Lower lobe of right lung (tissue), 2 donors: Measurements from ENCODE around the gene SFPQ. TPM values are rescaled to one million over a fixed set of nuclear protein-coding genes. Genes with fewer than 3 reads are reported as not detected.

Experiments
- ATAC-seq, 2 donors: fragments of 200-7000 bp; cut with Tn5 transposase; one replicate each; pipeline ENCODE4 v1.9.1; 2020 to 2022; ENCODE audit warnings: mild to moderate bottlenecking in 2 of 2, moderate library complexity in 2 of 2
- DNase-seq: peaks from one replicate; pipeline ENCODE4 v3.0.0-alpha.2; 2020
- H3K27ac ChIP-seq: fragments of 200-600 bp; one replicate; pipeline ENCODE4 v1.8.0; 2022
- H3K27me3 ChIP-seq: fragments of 200-600 bp; one replicate; pipeline ENCODE4 v1.8.0; 2022; ENCODE audit warnings: low read depth
- H3K36me3 ChIP-seq: fragments of 200-600 bp; one replicate; pipeline ENCODE4 v1.8.0; 2022; ENCODE audit warnings: mild to moderate bottlenecking
- H3K4me1 ChIP-seq: fragments of 200-600 bp; one replicate; pipeline ENCODE4 v1.8.0; 2022
- H3K4me3 ChIP-seq: fragments of 200-600 bp; one replicate; pipeline ENCODE4 v1.8.0; 2022; ENCODE audit warnings: mild to moderate bottlenecking
- H3K9me3 ChIP-seq: fragments of 200-600 bp; one replicate; pipeline ENCODE4 v1.8.0; 2022
- CTCF ChIP-seq: fragments of 200-600 bp; IDR thresholded peaks from one replicate; pipeline ENCODE4 v1.8.0; 2022; ENCODE audit warnings: antibody characterized with exemption, mild to moderate bottlenecking
- intact Hi-C: fragments of 100-400 bp; cut with DNase I; formaldehyde crosslinking; loops from one replicate; pipeline ENCODE4 v1.11.0; 2022
- total RNA-seq: library from RNA; stranded (reverse); fragmentation: NEBNext Ultra II Directional; extraction: Animal tissue kit (Norgen Biotek cat#: 25700); gene quantifications from one replicate; pipeline ENCODE4 v1.2.1, GENCODE V29; 2021
- donor health status: DM: no; HTN: yes; CAD: no; lungs with severe emphysema.

The SFPQ gene
- total RNA-seq, 1 donor from 2014 or later: 182 TPM

DNA sequence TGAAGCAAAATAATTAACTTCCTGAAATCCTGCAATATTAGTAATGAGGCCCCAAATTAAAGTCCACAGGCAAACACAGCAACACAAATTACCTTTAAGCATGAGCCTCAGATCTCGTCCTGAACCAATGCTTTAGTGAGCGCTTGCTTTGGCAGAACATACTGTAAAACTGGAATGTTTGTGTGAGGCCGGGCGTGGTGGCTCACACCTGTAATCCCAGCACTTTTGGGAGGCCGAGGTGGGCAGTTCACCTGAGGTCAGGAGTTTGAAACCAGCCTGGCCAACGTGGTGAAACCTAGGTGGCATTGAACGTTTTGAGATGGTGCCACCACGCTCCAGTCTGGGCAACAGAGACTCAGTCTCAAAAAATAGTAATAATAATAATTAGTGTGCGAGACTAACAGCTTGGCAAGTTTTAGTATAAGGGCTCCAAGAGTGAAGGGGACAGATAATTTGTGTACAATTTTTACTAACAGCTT lies 17.8 kb downstream of the SFPQ start:
- H3K36me3 ChIP-seq: peaks cover 60% of the 10 kb centered on the region
- no peak overlapping the region for H3K4me3 ChIP-seq
- no peaks in the 10 kb centered on the region for H3K9me3 ChIP-seq
- no peak for TF ChIP-seq CTCF
- DNase-seq (no peak), ATAC-seq (no peak)
- peaks cover 27% of the 10 kb centered on the region for H3K4me1 ChIP-seq
- H3K27me3 ChIP-seq: no peaks in the 10 kb centered on the region
- intact Hi-C loops: no loop called here
- H3K27ac ChIP-seq: no peak overlapping the region

DNA sequence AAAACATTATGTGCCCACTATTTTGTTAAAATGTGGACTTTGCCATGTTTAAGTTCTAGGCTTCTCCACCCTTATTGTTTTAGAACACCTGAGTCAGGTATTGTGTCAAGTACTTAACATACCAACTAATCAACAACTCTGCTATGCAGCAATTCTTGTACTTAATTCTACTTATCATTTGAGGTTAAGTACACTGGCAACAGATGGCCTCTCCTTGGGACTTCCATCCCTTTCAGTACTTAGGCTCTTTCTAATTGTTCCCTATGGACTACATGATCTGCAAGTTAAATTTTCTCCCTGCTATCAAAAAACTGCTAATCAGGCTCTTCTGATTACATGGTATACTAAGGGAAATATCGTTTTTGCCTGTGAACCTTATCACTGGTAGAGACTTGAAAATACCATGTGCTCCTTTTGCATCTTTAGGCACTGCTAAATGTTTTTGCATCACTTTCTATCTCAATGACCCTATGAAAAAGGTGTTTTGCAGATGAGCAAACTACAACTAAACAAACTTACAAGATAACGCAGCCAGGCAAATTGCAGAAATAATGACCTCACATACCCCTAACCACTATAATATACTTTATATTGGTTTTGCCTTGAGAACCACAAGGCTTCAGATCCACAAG lies 18.9 kb downstream of the SFPQ start:
- H3K4me3 ChIP-seq: no peak overlapping the region
- intact Hi-C loops: no loop called here
- H3K9me3 ChIP-seq: no peaks in the 10 kb centered on the region
- DNase-seq: no peak
- no peak for TF ChIP-seq CTCF
- peaks cover 16% of the 10 kb centered on the region for H3K4me1 ChIP-seq
- H3K27ac ChIP-seq: no peak overlapping the region
- H3K27me3 ChIP-seq: no peaks in the 10 kb centered on the region
- peak; percentile 54 to 64 for ATAC-seq
- H3K36me3 ChIP-seq: peaks cover 49% of the 10 kb centered on the region

DNA sequence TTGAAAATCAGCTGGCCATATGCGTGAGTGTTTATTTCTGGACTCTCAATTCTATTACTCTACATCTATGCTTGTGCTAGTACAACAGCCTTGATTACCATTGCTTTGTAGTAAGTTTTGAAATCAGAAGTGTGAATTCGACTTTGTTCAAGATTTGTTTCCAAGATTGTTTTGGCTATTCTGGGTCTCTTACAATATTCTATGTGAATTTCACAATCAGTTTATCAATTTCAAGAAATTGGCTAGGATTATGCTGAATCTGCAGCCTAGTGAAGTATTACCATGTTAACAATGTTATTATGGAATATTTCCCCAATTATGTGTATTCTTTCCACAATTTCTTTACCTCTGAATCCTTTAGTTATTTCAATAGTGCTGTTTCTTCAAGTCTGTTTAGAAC lies 19.5 kb downstream of the SFPQ start:
- peaks cover 43% of the 10 kb centered on the region for H3K36me3 ChIP-seq
- no peak for TF ChIP-seq CTCF
- intact Hi-C loops: no loop called here
- H3K4me1 ChIP-seq: peaks cover 11% of the 10 kb centered on the region
- no peaks in the 10 kb centered on the region for H3K27me3 ChIP-seq
- no peak overlapping the region for H3K4me3 ChIP-seq
- H3K27ac ChIP-seq: no peak overlapping the region
- DNase-seq (no peak), ATAC-seq (no peak)
- no peaks in the 10 kb centered on the region for H3K9me3 ChIP-seq

- H3K4me3 ChIP-seq: no peak overlapping the region
- H3K27ac ChIP-seq: no peak overlapping the region
- peaks cover 11% of the 10 kb centered on the region for H3K4me1 ChIP-seq
- DNase-seq: no peak
- no peaks in the 10 kb centered on the region for H3K27me3 ChIP-seq
- no peak for TF ChIP-seq CTCF
- ATAC-seq: no peak
- intact Hi-C loops: no loop called here
- no peaks in the 10 kb centered on the region for H3K9me3 ChIP-seq
- H3K36me3 ChIP-seq: peaks cover 29% of the 10 kb centered on the region
Measured at GRCh38 chr1:35172022-35172421, 20.9 kb downstream of the SFPQ start.

GRCh38 chr1:35171579-35171978 lies 21.4 kb downstream of the SFPQ start:
- Histone ChIP-seq H3K27me3 (no peaks in the 10 kb centered on the region), H3K4me3 (no peak overlapping the region), H3K9me3 (no peaks in the 10 kb centered on the region), H3K36me3 (peaks cover 24% of the 10 kb centered on the region), H3K4me1 (peaks cover 11% of the 10 kb centered on the region), H3K27ac (no peak overlapping the region)
- intact Hi-C loops: no loop called here
- ATAC-seq (no peak), DNase-seq (no peak)
- TF ChIP-seq CTCF: no peak
